ENCODE results near the gene HSPBP1.
"Not testable (repeated sequence)": the region's sequence is repeated elsewhere in the genome, so short reads cannot be mapped to it uniquely, and the experiment has no call there.

The HSPBP1 gene

GRCh38 chr19:55230780-55231179, 49.1 kb downstream of the HSPBP1 start:
- DNase-seq, result no peak

- no peak for DNase-seq
These were observed 49.6 kb downstream of the HSPBP1 start for GRCh38 chr19:55230329-55230728.

GRCh38 chr19:55229789-55230182, 50.1 kb downstream of the HSPBP1 start:
- DNase-seq, result no peak

GRCh38 chr19:55229145-55229788, 50.6 kb downstream of the HSPBP1 start:
- no peak for DNase-seq

- no peak for DNase-seq
These were observed 51.4 kb downstream of the HSPBP1 start, which contains the start of gene TMEM86B for GRCh38 chr19:55228403-55229031. Gene TMEM86B (minus strand): TSS chr19:55228763. CDS start chr19:55228741, 22 bp downstream.

- no peak for DNase-seq
These were observed 51.9 kb downstream of the HSPBP1 start for GRCh38 chr19:55228015-55228391.

- no peak for DNase-seq
These were observed 52.5 kb downstream of the HSPBP1 start for GRCh38 chr19:55227241-55228014.

GRCh38 chr19:55226788-55227187, 53.1 kb downstream of the HSPBP1 start:
- no peak for DNase-seq

- DNase-seq, result no peak
These were observed 53.6 kb downstream of the HSPBP1 start for GRCh38 chr19:55226273-55226672.

GRCh38 chr19:55225415-55225958, 54.4 kb downstream of the HSPBP1 start:
- no peak for DNase-seq

- DNase-seq, result not testable (repeated sequence)
These were observed 55.1 kb downstream of the HSPBP1 start for GRCh38 chr19:55224679-55225414.

- DNase-seq, result no peak
These were observed 55.8 kb downstream of the HSPBP1 start for GRCh38 chr19:55224038-55224665.

GRCh38 chr19:55223291-55224037, 56.4 kb downstream of the HSPBP1 start:
- no peak for DNase-seq

- DNase-seq, result no peak
These were observed 59.4 kb downstream of the HSPBP1 start for GRCh38 chr19:55220525-55220924.

- peak; percentile 98 for DNase-seq
These were observed 63.3 kb downstream of the HSPBP1 start for GRCh38 chr19:55216461-55217198.

- no peak for DNase-seq
These were observed 66.4 kb downstream of the HSPBP1 start for GRCh38 chr19:55213547-55213946.

GRCh38 chr19:55212447-55212846, 67.5 kb downstream of the HSPBP1 start:
- DNase-seq, result no peak

Data from amniotic stem cell (primary cell).